HG02970 (cell line): ENCODE measurements around the gene YBX3.

Source experiments
- ATAC-seq: cut with Tn5 transposase; IDR thresholded peaks from one replicate; pipeline ENCODE4 v1.9.1; 2021; ENCODE audit warnings: mild to moderate bottlenecking, moderate library complexity, moderate number of reproducible peaks; ENCODE audit not compliant: unreplicated experiment, low FRiP score

YBX3 gene

DNA sequence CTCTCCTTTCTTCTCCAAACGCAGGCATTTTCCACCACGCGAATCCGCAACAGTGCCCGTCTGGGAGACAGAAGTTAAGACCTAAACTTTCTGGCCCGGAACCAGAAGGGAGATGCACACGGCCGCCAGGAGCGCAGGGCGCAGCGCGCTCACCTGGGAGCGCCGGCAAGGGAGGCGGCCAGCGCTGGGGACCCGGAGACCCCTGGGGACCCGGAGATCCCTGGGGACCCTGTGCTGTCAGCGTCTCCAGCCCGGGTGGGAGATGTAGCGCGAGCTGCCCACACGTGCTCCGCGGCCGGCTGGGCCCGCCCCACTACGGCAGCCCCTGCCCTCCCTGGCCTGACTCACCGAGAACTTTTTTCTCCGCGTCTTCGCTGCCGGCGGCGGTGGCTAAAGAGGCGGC lies 620 bp downstream of the YBX3 start:
- no peak for ATAC-seq

DNA sequence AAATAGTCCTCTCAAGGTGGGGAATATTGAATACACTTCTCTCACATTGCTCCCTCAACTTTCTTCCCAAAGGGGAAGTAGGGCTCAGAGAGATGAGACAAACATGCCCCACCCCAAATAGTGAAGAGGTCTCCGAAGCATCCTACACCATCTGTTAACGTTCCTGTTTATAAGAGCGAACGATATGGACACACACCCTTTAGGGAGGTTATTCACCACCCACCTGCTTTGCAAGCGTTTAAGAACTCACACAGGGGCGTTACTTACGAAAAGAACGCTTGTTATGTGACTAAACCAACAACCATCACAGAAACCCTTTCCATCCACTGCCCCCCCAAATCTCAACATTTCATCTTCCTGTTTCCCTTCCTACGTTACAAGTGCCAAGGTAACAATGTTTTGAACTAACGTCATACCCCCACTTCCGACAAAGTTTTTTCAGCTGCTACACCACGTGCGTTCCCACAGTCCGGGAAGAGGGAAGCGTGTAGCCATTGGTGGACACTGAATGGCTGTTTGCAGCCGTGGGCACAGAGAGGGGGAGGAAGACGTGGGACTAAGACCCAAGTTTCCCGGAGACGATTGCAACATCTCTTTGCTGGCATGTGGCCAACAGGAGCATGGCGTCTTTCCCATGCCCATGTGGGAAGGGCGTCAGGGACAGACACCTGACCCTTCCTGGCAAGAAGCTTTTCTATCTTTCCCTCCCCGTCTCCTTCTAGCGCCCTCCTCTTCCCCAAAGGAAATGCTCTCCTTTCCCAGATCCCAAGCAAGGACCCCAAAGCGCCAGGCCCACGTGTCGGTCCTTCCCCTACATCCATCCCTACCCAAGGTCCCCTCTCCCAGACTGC lies 1.2 kb downstream of the YBX3 start:
- no peak for ATAC-seq

DNA sequence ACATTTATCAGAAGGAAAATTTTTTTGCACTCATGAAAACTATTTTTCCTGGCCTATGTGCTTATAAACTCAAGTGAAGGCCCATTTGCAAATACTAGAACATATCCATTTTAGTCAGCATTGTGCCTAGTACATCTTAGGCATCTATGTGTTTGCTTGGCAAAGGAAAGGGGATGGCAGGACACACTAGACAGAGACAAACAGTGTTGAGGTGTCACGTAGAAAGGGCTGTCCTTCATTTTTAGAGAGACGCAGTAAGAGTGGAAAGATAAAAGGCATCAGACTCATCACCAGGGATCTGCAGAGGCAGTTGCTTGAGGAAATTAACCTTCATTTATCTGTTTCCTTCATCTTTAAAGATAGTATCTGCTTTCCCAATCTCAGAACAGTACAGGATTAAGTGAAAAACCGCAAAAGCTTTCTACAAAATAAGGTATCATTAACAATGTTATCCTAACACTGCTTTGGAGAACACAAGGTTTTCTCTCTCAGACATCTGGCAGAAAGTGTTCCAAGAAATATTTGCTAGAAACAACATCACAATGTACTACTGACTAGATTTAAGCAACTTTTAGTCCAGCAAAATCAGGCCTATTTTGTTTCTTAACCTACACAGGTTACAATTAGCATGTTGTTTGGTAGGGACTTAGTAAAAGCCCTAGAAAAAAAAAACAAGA lies 2.0 kb downstream of the YBX3 start:
- ATAC-seq, result no peak

DNA sequence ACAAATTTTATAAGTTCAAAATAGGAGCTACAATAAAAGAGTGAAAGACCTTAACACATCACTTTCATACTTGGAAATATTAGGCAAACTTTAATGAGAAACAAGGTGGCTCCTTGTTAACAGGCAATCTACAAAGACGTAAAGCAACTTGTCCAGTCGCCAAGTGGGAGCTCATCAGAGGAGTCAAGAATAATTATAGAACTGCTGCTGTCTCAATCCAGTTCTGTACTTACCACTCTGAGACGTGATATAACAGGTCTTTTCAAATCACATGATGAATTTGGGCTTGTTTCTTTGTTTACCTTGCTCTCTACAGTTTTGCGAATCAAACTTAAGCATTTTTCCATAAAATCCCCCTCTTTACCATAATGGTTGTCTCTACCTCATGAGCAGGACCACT lies 3.6 kb downstream of the YBX3 start:
- ATAC-seq, result no peak

DNA sequence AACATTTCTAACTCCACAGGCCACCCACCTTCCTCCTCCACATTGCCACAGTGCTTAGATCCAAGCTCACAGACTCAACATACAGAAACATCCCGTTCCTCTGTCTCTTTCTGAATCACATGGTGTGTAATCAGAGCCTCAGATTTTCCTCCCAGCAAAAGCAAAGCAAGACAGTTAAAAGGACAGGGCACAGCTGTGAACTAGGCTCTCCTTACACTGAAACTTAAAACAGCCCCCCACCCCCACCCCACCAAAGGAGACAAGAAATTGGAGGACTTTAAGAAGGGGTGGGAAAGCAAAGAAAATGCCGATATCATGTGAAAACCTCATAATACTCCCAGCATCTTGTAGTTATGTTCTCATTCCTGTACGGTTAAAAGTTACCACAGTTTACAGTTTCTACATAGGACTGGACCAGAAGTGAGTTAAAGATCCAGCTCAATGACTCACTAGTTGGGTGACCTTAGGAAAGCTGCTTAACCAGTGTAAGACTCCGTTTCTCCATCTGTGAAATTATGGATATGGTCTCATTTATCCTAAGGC lies 4.8 kb downstream of the YBX3 start:
- ATAC-seq, result no peak

DNA sequence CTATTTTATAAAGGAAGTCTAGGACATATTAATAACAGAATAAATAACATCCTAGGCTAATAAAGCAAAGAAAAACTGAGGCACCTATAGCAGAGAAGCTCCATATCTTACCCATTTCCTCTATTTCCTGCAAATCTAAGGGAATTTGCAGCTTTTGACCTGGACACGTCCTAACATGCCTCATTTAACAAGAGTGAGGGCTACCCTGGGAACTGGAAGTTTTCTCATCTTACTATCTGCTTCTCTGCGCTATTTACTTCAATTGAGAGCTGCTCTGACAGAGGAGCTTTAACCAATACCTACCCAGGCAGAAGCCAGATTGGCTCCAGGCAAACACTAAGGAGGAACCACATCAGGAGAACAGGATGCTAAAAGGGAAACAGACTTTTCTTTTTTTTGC lies 5.7 kb downstream of the YBX3 start:
- ATAC-seq, result no peak

DNA sequence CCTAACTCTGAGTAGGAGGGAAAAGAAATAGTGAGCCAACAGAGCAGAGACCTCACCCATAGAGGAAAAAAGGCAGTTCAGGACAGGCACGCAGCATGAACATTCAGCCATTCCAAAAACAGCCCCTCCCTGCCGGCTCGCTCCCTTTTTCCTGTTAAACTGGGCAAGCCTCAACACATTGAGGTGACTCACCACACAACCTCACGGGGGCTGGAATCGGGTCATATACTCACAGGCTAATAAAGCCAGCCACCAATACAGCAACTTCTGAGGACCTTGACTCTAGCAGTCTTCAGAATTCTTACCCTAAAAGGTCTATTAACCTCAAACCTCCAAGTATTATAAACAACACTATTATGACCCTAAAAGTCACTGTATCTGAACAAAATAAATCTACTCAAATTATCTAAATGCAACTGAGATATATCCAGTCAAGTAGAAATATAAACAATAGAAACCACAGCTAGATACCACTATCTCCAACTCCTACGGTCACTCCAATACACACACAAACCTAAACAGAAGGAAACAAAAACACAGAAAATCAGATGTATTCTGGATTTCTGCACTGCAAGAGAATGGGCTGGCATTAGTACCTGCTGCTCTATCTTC lies 6.3 kb downstream of the YBX3 start:
- no peak for ATAC-seq

DNA sequence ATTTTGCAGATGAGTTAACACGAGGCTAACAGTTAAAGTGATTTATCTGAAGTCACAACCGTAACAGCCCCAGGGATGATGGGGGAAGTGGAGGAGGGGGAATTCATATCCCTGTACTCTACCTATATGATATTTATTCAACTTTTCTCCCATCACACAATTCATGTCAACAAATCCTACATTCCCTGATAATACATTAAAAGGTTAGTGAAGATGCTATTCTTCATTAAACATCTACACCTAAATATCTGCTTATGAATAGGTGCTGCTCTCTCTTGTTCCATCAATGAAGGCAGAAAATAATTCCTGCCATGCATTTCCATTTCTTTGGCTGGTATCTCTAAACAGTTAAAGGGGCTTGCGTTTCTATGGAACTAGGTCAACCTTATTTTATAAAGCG lies 6.8 kb downstream of the YBX3 start:
- ATAC-seq, result no peak

DNA sequence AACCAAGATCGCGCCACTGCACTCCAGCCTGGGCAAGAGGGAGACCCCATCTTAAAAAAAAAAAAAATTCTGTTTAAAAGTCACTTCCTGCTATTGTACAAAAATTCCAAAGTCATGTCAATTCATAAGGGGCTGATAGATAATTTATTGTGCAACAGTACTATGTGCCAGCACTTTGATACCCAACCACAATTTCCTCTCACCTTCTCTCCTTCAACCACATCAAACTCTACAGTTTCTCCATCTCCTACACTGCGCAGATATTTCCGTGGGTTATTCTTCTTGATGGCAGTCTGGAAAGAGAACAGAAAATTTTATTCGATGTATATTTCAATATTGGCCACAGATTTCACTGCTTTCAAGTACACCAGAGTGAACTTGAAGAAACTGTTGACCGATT lies 7.6 kb downstream of the YBX3 start:
- ATAC-seq, result no peak

DNA sequence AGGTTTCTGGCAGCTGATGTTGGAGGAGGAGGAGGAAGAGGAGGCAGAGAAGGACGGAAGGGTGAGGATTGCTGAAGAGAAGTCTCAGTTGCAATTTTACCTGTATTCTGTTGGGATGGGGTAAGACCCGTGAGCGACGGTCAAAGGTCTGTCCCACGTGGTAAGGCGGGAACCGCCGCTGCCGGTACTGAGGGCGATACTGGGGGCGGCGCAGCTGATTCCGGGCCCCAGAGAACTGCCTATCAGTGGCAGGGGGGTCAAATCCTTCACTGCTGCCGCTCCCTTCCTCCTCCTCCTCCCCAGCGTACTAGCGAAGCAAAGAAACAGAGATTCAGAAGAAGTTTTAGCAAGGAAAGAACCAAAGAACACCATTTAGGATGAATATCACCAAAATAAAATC lies 13.3 kb downstream of the YBX3 start:
- no peak for ATAC-seq

DNA sequence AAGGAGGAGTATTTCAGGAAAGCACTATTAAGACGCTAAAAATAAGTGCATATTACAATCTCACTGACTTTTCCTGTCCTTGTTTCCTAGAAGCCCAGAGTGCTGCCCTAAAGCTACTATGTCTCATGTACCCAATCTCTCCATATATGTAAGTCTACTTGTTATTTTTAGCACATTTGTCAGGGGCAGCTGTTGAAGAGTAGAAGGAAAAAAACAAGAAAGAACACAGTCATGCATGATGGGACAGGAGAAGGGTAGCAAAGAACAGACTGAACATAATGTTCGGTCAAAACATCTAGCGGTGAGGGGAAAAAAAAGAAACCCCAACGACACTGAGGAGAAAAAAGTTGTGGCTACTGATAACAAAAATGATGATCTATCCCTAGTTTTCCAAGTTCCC lies 14.3 kb downstream of the YBX3 start:
- no peak for ATAC-seq

DNA sequence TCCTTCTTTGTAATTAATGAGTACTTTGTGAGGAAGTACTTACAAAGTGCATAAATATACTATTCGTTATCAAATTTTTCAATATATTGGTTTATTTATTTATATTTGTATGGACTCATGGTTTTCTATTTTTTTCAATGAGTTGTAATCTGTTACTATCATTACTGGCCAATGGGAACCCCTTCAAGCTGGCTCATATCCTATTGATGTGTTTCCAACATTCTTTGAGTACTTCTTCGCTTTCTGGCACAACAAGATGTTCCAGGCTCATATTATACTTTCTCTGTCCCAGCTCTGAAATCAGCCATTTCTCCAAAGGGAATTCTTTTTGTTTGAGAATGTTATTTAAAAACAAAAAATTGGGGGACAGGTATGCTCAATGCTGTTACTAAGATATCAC lies 17.5 kb downstream of the YBX3 start:
- ATAC-seq, result no peak

DNA sequence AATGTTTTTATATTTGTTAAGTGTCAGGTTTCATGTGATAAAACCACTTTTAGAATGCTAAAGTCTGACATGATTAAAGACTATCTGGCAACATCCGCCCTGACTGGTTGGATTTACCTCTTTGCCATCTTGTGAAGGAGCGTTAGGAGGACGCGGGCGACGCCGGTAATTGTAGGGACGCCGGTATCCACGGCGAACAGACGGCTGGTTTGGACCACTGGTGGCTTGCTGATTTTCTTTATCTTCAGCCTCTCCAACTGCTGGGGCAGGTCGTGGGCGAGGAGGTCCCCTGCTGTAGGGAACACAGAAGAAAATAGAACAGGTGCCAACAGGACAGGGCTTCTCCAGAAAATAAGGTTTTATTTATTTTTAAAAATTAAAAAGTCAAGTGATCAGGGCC lies 21.3 kb downstream of the YBX3 start:
- no peak for ATAC-seq

DNA sequence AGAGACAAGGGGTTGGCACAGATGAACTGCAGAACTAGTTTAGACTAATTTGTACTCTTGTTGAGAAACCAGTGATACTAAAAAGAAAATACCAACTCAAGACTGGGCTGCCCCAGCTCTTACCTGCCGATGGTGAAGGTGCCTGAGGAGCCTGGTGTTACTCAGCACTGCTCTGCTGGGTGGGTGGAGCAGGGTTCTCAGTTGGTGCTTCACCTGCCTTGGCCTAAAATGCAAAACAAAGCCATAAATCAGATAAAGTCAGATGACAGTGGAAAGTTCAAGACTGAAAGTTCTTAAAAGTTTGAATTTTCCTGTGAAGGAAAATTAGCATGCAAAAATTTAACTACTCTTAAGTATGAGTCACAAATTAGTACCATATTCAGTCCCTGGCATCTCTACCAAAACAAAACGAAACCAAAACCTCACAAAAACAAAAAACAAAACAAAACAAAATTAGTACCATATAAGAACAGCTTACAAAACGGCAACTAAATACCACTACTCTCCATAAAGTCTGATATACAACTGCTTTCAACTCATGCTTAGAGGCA lies 21.9 kb downstream of the YBX3 start:
- no peak for ATAC-seq

DNA sequence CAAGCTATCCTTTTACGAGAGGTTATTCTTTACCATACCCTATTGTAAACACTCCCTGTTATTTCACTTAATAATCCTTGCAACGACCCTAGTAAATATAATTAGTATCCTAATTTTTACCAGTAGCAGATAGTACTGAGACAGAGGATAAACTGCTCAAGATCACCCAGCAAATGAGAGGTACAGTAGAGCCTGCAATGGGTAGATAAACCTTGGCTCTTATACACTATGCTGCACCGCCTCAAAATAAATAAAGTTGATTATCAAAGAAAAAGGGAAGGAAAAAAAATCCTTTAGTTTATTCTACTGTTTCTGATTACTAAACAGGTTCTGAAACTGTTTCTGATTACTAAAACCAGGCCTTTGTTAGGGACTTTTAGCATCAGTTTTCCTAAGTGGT lies 22.5 kb downstream of the YBX3 start:
- ATAC-seq, result no peak

DNA sequence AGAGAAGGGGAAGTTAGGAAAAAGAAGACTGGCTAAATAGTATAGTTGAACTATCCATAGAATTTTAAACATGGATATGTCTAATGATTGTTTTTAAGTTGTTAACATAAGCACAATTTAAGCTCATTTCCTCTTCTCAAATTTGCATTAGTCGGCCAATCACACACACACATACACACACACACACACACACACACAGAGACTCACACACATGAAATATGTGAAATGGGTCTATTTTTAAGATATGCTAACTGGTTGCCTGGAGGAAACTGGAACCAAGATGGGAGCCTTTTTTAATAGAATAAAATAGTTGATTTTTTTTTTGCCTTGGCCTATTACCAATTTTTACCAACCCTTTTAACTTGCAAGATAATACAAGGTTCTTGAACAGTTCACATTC lies 25.3 kb downstream of the YBX3 start:
- ATAC-seq, result no peak

DNA sequence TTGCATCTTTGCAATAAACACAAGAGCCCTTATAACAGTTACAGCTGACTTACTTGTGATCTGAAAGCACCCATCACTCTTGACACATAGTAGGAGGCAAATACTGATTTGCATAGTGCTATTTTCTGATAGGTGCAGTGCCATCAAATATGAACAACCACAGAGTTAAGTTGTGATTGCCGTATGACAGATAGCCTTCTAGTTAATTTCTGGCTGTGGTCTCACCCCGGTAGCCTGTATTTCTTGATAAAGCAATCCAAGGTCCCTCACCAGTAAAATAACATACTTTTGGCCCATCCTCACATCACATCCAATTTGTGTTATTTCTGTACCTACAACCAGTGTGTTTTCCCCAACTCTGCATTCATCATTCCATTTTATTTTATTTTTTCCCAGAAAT lies 26.0 kb downstream of the YBX3 start:
- no peak for ATAC-seq

DNA sequence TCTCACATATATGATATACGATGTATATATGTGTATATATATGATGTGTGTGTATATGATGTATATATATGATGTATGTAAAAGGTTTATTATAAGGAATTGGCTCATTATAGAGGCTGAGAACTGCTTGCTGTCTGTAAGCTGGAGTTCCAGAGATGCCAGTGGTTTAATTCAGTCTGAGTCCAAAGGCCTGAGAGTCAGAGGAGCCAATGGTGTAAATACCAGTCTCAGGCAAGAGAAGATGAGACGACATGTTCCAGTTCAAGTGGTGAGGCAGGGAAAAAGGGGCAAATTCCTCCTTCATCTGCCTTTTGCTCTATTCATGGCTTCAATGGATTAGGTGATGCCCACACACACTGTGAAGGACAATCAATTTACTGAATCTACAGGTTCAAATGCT lies 32.2 kb downstream of the YBX3 start:
- ATAC-seq, result no peak

DNA sequence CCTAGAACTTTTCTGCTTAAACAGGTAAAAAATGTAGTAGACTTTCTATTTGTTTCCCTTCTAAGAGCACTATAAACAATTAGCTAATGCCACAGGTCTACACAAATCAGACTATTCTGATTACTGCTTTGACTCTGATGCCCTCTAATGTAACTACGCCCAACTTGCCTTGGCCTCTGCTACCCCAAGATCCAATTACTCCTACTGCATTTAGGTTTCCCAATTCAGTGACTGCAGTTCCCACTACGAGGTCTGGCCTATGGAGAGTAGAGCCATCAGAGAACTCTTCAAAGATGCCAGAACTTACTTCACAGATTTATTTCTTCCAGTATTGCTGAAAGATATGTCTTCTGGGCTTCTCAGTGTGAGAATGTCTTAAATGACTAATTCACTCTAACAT lies 34.0 kb downstream of the YBX3 start:
- ATAC-seq, result no peak

DNA sequence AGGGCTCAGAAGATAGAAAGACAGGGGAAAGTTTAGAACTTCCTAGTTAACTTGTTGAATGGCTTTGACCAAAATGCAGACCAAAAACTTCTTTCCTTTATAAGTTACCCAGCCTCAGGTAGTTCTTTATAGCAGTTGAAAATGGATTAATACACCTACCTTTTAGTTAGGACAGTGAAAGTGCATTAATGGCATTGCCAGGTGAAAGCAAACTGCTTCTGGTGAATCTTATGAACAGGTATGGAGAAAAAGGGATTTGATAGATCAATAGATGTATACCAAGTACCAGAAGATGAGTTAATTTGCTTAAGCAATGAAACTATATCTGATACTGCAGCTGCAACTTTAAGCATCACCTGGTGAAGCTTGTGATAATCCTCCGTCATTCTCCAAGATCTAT lies 35.1 kb downstream of the YBX3 start:
- ATAC-seq, result no peak

DNA sequence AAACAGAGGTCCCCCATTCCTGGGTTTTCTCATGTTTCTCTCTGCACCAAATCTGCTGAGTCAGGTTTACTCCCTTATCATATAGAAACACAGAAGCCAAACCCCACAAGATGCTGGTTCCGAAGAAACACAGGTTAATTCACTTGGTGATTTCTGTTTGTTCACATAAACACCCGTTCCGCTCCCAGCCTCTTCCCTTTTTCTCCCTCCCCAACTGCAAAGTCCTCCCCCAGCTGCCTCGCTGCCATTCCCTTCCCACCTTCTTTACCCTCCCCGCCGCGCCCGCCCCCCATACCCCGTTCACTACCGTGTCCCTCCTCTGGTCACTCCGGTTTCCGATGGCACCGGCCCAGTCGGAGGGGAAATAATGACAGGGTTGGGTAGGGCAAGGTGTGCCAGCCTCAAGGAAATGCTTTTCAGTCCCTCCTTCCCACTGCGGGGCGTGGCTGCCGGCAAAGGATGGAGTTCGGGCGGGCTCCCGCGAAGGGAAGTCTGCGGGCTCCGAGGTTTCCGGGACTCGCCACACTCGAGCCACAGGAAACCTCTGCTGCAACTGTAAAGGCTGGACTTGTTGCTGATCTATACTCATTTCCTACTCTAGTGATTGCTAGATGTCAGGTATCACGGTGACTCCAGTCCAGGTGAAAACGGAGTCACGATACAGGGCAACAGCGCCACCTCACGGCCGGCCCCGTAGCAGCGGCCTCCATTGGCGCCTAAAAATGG lies 49.3 kb downstream of the YBX3 start, which contains the start of gene STYK1:
Gene STYK1, minus strand, starts transcription at position 394 of the 726 bp plus-strand sequence. CDS start 39,434 bp downstream, outside the sequence.
- ATAC-seq, result no peak
